Mucosa of stomach (tissue), 1 donor: ENCODE results near the gene MTHFD2L.
"Not testable (repeated sequence)": the region's sequence is repeated elsewhere in the genome, so short reads cannot be mapped to it uniquely, and the experiment has no call there.

Source experiments
- H3K27me3 ChIP-seq: one replicate; pipeline ENCODE4 v1.7.0; 2013; ENCODE audit warnings: mild to moderate bottlenecking, low read length; ENCODE audit not compliant: control insufficient read depth, insufficient read depth
- H3K36me3 ChIP-seq: one replicate; pipeline ENCODE4 v1.7.0; 2013; ENCODE audit warnings: low read length; ENCODE audit not compliant: control insufficient read depth, insufficient read depth
- H3K4me1 ChIP-seq: one replicate; pipeline ENCODE4 v1.7.0; 2013; ENCODE audit warnings: mild to moderate bottlenecking, low read length; ENCODE audit not compliant: control insufficient read depth, insufficient read depth
- H3K4me3 ChIP-seq: one replicate; pipeline ENCODE4 v1.7.0; 2013; ENCODE audit warnings: low read length
- H3K9ac ChIP-seq: one replicate; pipeline ENCODE4 v1.7.0; 2013; ENCODE audit warnings: mild to moderate bottlenecking, low read length, moderate library complexity
- H3K9me3 ChIP-seq: one replicate; pipeline ENCODE4 v1.7.0; 2013; ENCODE audit warnings: mild to moderate bottlenecking, low read length, moderate library complexity; ENCODE audit not compliant: control insufficient read depth
- donor health status: Pancreatic carcinoma.

MTHFD2L gene

DNA sequence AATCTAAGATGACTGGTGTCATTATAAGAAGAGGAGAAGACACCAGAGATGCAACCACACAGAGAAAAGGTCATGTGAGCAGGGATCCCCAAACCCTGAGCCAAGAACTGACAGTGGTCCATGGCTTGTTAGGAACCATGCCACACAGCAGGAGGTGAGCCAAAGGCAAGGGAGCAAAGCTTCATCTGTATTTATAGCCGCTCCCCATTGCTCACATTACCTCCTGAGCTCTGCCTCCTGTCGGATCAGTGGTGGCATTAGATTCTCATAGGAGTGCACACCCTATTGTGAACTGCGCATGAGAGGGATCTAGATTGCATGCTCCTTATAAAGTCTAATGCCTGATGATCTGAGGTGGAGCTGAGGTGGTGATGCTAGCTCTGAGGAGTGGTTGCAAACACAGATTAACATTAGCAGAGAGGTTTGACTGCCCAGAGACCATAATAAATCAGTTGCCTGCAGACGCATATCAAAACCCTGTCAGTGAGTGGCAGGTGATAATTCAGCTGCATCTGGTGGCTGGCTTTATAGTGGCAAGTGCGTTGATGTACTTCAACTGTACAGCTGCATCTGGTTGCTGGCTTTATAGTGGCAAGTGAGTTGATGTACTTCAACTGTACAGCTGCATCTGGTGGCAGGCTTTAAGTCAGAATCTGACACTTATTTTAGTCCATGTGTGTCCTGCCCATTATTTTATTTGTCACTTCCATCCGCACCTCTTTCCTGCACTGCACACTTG is 39.1 kb upstream of the MTHFD2L start:
- Histone ChIP-seq H3K27me3 (no peaks in the 10 kb centered on the region), H3K9me3 (no peaks in the 10 kb centered on the region), H3K36me3 (no peaks in the 10 kb centered on the region), H3K4me1 (peaks cover 11% of the 10 kb centered on the region), H3K9ac (no peak overlapping the region), H3K4me3 (no peak overlapping the region)

DNA sequence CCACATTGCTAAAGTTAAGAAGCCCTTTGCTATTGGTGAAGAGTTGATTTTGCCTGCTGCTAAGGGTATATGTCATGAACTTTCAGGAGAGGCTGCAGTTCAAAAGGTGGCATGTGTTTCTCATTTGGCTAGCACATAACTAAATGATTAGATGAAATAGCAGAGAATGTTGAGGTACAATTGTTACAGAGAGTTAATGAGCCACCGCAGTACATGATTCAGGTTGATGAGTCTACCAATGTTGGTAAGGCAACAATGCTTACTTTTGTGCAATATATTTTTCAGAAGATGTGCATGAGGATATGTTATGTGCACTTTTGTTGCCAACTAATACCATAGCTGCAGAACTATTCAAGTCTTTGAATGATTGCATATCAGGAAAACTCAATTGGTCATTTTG is 37.8 kb upstream of the MTHFD2L start:
- Histone ChIP-seq H3K9me3 (no peaks in the 10 kb centered on the region), H3K36me3 (no peaks in the 10 kb centered on the region), H3K9ac (no peak overlapping the region), H3K4me3 (no peak overlapping the region), H3K4me1 (peaks cover 11% of the 10 kb centered on the region), H3K27me3 (no peaks in the 10 kb centered on the region)

DNA sequence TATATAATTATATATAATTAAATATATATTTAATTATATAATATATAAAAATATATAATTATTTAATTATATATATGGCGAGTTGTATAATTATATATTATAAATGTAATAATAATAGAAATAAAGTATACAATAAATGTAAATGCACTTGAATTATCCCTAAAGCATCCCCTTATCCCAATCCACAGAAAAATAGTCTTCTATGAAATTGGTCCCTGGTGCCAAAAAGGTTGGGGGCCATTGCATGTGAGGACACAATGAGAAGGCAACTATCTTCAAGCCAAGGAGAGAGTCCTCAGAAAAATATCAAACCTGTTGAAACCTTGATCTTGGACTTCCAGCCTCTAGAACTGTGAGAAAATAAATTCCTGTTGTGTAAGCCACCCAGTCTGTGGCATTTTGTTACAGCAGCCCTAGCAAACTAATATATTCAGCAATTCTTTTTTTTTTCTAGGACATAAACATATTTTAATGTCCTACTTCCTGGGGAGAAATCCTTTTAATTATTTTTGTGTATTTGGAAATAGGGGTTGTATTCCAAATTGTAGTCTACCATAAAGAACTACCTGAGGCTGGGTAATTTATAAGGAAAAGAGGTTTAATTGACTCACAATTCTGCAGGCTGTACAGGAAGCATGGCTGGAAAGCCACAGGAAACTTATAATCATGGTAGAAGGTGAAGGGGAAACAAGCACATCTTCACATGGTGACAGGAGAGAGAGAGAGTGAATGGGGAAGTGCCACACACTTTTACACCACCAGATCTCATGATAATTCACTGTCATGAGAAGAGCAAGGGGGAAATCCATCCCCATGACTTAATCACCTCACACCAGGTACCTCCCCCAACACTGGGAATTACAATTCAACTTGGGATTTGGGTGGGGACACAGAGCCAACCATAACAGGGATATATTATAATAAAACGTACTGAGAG is 36.0 kb upstream of the MTHFD2L start:
- H3K9ac ChIP-seq, result no peak overlapping the region
- H3K4me1 ChIP-seq, result peaks cover 9% of the 10 kb centered on the region
- no peaks in the 10 kb centered on the region for H3K36me3 ChIP-seq
- H3K4me3 ChIP-seq, result no peak overlapping the region
- H3K27me3 ChIP-seq, result no peaks in the 10 kb centered on the region
- H3K9me3 ChIP-seq, result no peaks in the 10 kb centered on the region

DNA sequence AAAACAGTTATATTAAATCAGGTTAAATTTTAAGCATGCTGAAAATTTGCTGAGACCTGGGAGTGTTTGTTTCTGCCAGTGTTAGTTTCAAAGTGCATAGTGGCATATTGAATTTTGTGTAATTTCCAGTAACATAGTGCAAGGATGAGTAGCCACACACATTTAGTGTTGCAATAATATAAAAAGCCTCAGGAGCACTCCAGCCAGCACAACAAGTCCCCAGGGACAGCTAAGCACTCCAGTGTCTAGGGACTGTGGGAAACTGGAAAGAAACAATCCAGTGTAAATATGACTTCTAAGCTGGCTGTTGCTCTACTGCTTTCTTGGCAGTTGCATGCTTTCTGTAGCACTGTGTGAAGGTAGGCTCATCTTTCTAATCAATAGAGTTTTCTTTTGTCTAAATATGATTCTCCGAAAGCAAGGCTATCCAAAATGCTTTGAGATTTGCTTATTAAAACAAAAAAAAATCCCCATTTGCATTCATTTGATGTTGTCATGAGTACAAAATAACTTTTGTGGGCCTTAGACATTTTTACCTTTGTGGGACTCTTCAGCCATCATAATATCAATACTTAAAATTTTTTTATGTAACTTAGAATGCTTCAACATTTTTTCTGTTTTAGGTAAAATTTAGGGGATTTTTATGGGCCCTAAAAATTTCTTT is 34.7 kb upstream of the MTHFD2L start:
- H3K4me3 ChIP-seq, result no peak overlapping the region
- H3K27me3 ChIP-seq, result no peaks in the 10 kb centered on the region

DNA sequence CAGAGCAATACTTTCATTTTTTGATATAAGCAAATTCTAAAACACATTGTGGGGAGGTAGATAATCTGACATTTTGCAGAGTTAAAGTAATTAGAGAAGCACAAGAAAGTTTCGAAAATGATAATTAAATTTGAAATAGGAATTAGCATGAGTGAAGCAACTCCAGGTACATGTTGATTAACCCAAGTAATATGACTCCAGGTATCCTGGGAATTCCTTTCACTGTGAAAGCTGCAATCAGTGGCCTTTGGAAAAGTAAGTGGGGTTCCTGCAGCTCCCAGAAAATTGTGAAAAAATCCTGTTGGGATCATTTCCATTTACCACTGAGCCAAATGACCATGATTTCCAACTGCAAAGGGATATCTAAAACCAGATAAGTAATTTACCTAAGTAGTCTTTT is 32.9 kb upstream of the MTHFD2L start:
- H3K9me3 ChIP-seq, result no peaks in the 10 kb centered on the region
- H3K27me3 ChIP-seq, result no peaks in the 10 kb centered on the region
- H3K4me1 ChIP-seq, result no peaks in the 10 kb centered on the region
- no peak overlapping the region for H3K4me3 ChIP-seq
- no peak overlapping the region for H3K9ac ChIP-seq
- H3K36me3 ChIP-seq, result no peaks in the 10 kb centered on the region

More for the DNA sequence above, 34.7 kb upstream of the MTHFD2L start:
- Histone ChIP-seq H3K4me1 (no peaks in the 10 kb centered on the region), H3K9me3 (no peaks in the 10 kb centered on the region), H3K36me3 (no peaks in the 10 kb centered on the region), H3K9ac (no peak overlapping the region)

DNA sequence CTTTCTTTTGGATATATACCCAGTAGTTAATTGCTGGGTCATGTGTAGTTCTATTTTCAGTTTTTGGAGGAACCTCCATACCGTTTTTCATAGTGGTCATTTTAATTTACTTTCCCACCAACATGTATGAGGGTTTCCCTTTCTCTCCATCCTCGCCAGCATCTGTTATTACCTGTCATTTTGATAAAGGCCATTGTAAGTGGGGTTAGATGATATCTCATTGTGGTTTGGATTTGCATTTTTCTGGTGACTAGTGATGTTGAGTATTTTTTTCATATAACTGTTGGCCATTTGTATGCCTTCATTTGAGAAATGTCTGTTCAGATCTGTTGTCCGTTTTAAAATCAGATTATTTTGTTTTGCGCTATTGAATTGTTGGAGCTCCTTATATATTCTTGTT is 30.2 kb upstream of the MTHFD2L start:
- no peaks in the 10 kb centered on the region for H3K36me3 ChIP-seq
- H3K4me1 ChIP-seq, result no peaks in the 10 kb centered on the region
- H3K9ac ChIP-seq, result no peak overlapping the region
- H3K9me3 ChIP-seq, result no peaks in the 10 kb centered on the region
- no peak overlapping the region for H3K4me3 ChIP-seq
- no peaks in the 10 kb centered on the region for H3K27me3 ChIP-seq

DNA sequence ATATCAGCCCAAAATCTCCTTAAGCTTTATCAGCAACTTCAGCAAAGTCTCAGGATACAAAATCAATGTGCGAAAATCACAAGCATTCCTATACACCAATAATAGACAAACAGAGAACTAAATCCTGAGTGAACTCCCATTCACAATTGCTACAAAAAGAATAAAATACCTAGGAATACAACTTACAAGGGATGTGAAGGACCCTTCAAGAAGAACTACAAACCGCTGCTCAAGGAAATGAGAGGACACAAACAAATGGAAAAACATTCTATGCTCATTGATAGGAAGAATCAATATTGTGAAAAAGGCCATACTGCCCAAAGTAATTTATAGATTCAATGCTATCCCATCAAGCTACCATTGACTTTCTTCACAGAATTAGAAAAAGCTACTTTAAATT is 27.1 kb upstream of the MTHFD2L start:
- not testable (repeated sequence) for H3K4me1 ChIP-seq, H3K4me3 ChIP-seq, H3K9ac ChIP-seq, H3K27me3 ChIP-seq, H3K36me3 ChIP-seq, H3K9me3 ChIP-seq

DNA sequence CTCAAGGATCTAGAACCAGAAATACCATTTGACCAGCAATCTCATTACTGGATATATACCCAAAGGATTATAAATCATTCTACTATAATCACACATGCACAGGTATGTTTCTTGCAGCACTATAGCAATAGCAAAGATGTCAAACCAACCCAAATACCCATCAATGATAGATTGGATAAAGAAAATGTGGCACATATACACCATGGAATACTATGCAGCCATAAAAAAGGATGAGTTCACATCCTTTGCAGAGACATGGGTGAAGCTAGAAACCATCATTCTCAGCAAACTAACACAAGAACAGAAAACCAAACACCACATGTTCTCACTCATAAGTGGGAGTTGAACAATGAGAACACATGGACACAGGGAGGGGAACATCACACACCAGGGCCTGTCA is 25.7 kb upstream of the MTHFD2L start:
- not testable (repeated sequence) for H3K36me3 ChIP-seq, H3K4me3 ChIP-seq, H3K27me3 ChIP-seq

DNA sequence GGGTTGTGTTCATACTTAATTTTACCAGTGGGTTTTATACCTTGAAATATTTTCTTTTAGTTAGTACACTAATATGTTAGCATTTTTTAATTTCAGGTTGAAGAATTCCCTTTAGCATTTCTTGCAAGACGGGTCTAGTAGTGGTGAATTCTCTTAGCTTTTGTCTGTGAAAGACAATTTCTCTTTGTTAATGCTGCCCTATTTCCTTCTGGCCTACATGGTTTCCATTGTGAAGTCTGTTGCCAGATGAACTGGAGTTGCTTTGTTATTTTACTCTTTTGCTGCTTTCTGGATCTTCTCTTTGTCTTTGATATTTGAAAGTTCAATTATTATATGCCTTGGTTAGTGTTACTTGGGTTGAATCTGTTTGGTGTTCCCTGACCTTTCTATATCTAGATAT is 25.0 kb upstream of the MTHFD2L start:
- no peak overlapping the region for H3K9ac ChIP-seq
- H3K4me3 ChIP-seq, result no peak overlapping the region
- H3K36me3 ChIP-seq, result no peaks in the 10 kb centered on the region
- no peaks in the 10 kb centered on the region for H3K27me3 ChIP-seq
- H3K9me3 ChIP-seq, result no peaks in the 10 kb centered on the region
- H3K4me1 ChIP-seq, result no peaks in the 10 kb centered on the region

More for the DNA sequence above, 25.7 kb upstream of the MTHFD2L start:
- not testable (repeated sequence) for H3K4me1 ChIP-seq, H3K9ac ChIP-seq, H3K9me3 ChIP-seq

DNA sequence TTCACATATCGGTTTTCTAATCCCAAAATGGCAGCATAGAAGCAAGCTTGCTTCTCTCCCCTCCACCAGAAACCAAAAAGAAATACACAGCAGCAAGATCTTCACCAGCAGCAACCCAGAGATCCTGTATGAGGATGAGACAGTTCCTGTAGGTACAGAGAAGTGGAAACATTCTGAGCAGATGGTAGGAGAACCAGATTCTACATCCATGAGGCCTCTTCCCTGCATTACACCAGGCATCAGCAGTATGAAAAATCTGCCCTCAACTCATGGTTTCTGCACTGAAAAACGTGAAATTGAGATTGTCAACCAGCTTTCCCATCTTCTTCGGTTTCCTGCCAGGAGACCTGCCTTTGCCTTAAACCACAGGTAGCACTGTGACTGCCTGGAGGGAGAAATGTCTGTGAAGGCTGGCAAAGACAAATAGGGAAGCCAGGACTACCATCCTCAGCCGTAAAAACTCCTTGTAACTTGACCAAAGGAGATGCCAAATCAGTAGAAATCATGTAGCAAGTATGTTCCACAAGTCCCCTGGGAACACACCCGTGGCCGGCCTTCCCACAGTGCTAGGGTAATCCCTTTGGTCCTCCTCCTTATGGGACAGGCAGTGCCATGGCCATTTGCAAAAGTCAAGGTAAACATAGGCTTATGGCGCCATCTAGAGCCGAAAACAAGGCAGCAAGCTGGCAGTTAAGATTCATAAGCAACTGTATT is 24.0 kb upstream of the MTHFD2L start:
- Histone ChIP-seq H3K9me3 (no peaks in the 10 kb centered on the region), H3K36me3 (no peaks in the 10 kb centered on the region), H3K4me1 (no peaks in the 10 kb centered on the region), H3K27me3 (no peaks in the 10 kb centered on the region), H3K9ac (no peak overlapping the region), H3K4me3 (no peak overlapping the region)

DNA sequence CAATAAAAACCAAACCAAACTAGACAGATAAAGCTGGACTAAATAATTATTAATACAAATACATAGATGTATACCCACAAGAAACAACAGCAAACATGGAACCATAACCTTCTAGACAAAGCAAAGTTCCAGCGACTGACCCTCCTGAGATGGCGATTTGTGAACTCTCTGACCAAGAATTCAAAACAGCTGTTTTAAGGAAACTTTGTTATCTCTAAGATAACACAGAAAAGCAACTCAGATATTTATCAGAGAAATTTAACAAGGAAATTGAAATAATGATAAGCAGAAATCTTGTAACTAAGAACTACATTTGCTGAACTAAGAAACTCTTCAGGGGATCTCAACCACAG is 23.4 kb upstream of the MTHFD2L start:
- Histone ChIP-seq H3K9me3 (no peaks in the 10 kb centered on the region), H3K27me3 (no peaks in the 10 kb centered on the region), H3K36me3 (no peaks in the 10 kb centered on the region), H3K4me3 (no peak overlapping the region), H3K9ac (no peak overlapping the region), H3K4me1 (no peaks in the 10 kb centered on the region)
